Activated CD4-positive, alpha-beta T cell treated with anti-CD3 and anti-CD28 coated beads for 48 hours (primary cell): Measurements from ENCODE around the gene CXorf65.

ENCODE experiments used
- DNase-seq: peaks from one replicate; pipeline ENCODE4 v3.0.0-alpha.2; 2020

Gene CXorf65

DNA sequence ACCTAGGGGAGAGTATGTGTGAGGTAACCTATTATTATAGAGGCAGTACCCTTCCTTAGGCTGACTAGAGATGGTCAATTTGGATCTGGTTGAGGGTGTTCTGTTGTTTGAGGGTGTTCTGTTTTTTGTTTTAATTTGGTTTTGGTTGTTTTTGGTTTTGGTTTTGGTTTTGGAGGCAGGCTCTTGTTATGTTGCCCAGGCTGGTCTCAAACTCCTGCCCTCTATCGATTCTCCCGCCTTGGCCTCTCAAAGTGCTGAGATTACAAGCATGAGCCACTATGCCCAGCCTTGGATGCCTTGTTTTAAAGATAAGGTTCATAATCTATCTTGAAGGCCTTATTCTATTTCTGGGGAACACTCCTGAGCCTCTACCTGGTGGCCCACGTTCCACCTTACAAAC lies 912 bp downstream of the CXorf65 start:
- DNase-seq = no peak

DNA sequence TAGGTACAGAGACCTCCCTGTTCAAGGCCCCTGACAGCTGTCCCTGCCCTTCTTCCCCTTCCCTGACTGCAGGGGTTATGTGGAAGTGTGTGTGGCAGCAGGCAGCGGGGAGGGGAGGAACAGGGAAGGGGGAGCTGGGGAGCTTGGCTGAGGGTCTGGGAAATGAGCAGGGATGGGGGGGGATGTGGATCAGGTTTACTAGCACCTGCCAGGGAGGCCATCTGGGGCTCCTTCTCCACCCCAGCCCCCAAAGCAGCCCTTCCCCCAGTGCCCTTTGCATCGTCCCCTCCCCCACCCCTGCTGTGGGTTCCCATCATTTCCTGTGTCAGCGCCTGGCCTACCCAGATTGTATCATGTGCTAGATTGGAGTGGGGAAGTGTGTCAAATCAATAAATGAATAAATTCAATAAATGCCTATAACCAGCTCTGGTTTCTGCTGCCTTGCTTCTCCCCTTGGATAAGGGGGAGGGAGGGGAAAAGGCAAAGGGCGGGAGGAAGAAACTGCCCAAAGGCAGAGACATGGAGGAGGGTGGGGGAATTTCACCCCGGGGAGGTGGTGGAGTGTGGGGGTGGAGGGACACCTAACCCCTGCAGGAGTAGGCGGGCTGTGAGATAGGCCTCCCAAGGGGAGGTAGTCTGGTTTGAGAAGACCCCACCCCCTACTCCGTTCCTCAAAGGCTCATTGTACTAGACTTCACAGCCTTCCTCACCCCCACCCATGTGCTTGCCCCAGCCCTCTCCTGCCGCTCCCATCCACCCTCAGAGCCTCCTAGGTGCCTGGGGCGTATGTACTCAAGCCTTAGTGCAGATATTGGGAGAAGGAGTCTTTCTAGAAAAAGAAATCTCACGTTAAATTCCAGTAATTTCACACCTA lies 3.2 kb downstream of the CXorf65 start:
- peak; percentile 61 for DNase-seq

GRCh38 chrX:71102292-71102691 lies 4.2 kb downstream of the CXorf65 start:
- no peak for DNase-seq

DNA sequence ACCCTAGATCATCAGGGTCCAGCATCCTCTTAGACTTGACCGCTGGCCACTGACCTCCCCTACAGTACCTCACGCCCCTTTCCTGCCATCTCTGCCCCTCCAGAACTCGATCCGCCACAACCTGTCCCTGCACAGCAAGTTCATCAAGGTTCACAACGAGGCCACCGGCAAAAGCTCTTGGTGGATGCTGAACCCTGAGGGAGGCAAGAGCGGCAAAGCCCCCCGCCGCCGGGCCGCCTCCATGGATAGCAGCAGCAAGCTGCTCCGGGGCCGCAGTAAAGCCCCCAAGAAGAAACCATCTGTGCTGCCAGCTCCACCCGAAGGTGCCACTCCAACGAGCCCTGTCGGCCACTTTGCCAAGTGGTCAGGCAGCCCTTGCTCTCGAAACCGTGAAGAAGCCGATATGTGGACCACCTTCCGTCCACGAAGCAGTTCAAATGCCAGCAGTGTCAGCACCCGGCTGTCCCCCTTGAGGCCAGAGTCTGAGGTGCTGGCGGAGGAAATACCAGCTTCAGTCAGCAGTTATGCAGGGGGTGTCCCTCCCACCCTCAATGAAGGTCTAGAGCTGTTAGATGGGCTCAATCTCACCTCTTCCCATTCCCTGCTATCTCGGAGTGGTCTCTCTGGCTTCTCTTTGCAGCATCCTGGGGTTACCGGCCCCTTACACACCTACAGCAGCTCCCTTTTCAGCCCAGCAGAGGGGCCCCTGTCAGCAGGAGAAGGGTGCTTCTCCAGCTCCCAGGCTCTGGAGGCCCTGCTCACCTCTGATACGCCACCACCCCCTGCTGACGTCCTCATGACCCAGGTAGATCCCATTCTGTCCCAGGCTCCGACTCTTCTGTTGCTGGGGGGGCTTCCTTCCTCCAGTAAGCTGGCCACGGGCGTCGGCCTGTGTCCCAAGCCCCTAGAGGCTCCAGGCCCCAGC lies 5.7 kb downstream of the CXorf65 start:
- DNase-seq = no peak

- no peak for DNase-seq
Observed at GRCh38 chrX:71099736-71100135, 6.8 kb downstream of the CXorf65 start.

DNA sequence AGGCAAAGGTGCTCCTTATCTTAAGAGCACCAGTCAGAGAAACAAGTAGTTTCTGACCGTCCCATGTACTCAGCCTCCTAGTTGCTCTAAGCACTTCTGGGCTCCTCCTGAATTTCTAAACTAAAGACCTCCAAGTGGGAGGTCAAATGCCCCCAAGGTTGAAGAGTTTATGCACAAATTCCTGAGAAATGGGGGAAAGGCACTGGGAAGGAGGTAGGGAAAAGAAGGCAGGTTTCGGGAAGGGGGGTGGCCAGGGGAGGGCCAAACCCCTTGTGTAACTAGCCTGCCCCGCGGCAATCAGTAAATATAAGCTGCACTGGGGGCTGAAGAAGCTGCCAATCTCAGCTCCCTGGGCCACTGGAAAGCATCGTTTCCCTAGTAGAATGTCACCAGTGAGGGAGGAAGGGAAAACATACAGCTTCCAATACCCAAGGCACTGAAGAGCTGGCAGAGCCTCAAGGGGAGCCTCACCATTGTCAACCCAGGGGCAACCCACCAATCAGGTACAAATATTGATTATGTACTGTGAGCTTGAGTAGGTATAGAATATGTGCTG lies 7.5 kb downstream of the CXorf65 start:
- DNase-seq = no peak

- DNase-seq = peak; percentile 77
Observed at GRCh38 chrX:71098302-71098701, 8.2 kb downstream of the CXorf65 start.

- no peak for DNase-seq
Observed at GRCh38 chrX:71096760-71097032, 9.8 kb downstream of the CXorf65 start.

GRCh38 chrX:71095981-71096759 lies 10.4 kb downstream of the CXorf65 start:
- no peak for DNase-seq

DNA sequence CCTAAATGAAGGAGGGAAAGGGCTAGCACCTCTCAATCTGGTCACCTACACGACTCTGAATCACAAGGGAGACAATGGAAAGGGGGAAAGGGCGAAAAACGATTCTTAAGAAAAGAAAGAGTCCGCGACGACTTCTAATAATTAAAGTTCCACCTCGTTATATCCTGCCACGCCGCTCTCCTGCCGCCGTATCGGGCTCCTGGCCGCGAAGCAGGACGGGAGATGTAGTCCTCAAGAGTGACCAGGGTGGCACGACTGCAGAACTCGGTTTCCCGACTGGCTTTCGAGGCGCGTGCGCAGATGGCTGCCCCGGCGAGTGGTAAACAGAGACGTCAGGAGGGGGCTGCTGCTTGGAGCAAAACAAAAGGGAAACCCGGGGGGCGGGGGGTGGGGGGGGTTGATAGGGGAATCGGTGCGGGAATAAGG lies 11.0 kb downstream of the CXorf65 start, which contains the start of gene FOXO4:
Gene FOXO4 (plus strand): TSS at position 297 of the 426 bp plus-strand sequence. CDS start 678 bp downstream, outside the sequence.
- peak; percentile 90 for DNase-seq

GRCh38 chrX:71095033-71095432 lies 11.5 kb downstream of the CXorf65 start:
- DNase-seq = no peak

GRCh38 chrX:71091263-71091662 lies 15.3 kb downstream of the CXorf65 start:
- no peak for DNase-seq

GRCh38 chrX:71085900-71086299 lies 20.6 kb downstream of the CXorf65 start:
- no peak for DNase-seq

- DNase-seq = no peak
Observed at GRCh38 chrX:71082822-71083221, 23.7 kb downstream of the CXorf65 start.

GRCh38 chrX:71082124-71082647 lies 24.4 kb downstream of the CXorf65 start:
- no peak for DNase-seq

- no peak for DNase-seq
Observed at GRCh38 chrX:71081330-71082123, 25.0 kb downstream of the CXorf65 start.

DNA sequence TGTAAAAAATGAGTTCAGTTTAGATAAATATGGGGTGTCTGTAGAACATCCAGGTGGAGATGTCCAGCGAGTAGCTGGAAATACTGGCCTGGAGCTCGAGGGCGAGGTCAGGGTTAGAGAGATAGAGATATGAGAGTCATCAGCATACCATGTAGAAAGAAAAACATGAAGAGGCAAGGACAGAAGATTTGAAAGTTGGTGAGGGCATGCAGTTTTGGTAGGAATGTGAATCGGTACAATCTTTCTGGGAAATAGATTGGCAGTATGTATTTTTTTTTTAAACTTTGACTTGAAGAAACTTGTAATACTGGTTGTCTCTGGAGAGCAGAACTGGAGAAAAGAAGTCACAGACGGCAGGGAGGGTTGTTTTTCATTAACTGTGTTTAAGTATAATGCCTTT lies 36.0 kb downstream of the CXorf65 start:
- no peak for DNase-seq

- DNase-seq = peak; percentile 90
Observed at GRCh38 chrX:71068044-71068918, 38.3 kb downstream of the CXorf65 start, which contains the start of gene SNX12. Gene SNX12 (minus strand): TSS chrX:71068334. CDS start chrX:71068306, 28 bp downstream.

GRCh38 chrX:71067712-71068043 lies 38.9 kb downstream of the CXorf65 start:
- peak; percentile 5 for DNase-seq

GRCh38 chrX:71067089-71067488 lies 39.5 kb downstream of the CXorf65 start:
- no peak for DNase-seq

- no peak for DNase-seq
Observed at GRCh38 chrX:71060127-71060526, 46.4 kb downstream of the CXorf65 start.
